ENCODE measurements around the gene CEP85L.

Gene CEP85L

DNA sequence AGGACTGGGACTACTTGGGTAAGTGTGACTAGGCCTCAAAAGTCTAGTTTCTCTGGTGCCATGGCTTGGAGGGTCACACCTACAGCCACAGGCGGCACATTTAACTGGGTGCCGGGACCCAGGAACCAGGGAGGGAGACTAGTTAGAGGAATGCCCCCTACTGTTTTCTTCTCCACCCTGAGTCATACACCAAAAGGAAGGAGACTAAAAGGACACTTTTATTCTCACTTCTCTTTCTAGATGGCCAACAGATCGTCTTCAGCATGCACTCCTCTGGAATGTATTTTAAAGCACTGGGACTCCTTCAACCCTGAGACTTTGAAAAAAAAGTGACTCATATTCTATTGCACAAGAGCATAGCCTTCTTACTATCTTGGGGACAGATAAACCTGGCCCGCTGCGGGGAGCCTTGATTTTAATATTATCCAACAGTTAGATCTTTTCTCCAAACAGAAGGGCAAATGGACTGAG, 69.9 kb downstream of the CEP85L start:
- Histone ChIP-seq H3K9me3 (peaks cover 0 to 21% (median 11%) of the 10 kb centered on the region in 3 donors), H3K27me3 (no peaks in the 10 kb centered on the region), H3K4me3 (no peak overlapping the region), H3K4me1 (peaks cover 0 to 19% (median 8%) of the 10 kb centered on the region in 4 donors), H3K36me3 (peaks cover 0 to 14% (median 6%) of the 10 kb centered on the region in 3 donors), H3K27ac (peak overlapping the region in 1 of 2 donors; percentile 10)
- intact Hi-C loops (cut with DNase I; ENCODE audit: low total_unique reads): loop anchor here (10.0 kb wide), 1 partner anchor 607 kb away; no protein-coding TSS in a partner anchor
- TF ChIP-seq, protein P1, sequence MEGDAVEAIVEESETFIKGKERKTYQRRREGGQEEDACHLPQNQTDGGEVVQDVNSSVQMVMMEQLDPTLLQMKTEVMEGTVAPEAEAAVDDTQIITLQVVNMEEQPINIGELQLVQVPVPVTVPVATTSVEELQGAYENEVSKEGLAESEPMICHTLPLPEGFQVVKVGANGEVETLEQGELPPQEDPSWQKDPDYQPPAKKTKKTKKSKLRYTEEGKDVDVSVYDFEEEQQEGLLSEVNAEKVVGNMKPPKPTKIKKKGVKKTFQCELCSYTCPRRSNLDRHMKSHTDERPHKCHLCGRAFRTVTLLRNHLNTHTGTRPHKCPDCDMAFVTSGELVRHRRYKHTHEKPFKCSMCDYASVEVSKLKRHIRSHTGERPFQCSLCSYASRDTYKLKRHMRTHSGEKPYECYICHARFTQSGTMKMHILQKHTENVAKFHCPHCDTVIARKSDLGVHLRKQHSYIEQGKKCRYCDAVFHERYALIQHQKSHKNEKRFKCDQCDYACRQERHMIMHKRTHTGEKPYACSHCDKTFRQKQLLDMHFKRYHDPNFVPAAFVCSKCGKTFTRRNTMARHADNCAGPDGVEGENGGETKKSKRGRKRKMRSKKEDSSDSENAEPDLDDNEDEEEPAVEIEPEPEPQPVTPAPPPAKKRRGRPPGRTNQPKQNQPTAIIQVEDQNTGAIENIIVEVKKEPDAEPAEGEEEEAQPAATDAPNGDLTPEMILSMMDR (IDR thresholded peaks at IDR 0.05): no peak
- peak in 1 of 2 donors; percentile 29 for DNase-seq

DNA sequence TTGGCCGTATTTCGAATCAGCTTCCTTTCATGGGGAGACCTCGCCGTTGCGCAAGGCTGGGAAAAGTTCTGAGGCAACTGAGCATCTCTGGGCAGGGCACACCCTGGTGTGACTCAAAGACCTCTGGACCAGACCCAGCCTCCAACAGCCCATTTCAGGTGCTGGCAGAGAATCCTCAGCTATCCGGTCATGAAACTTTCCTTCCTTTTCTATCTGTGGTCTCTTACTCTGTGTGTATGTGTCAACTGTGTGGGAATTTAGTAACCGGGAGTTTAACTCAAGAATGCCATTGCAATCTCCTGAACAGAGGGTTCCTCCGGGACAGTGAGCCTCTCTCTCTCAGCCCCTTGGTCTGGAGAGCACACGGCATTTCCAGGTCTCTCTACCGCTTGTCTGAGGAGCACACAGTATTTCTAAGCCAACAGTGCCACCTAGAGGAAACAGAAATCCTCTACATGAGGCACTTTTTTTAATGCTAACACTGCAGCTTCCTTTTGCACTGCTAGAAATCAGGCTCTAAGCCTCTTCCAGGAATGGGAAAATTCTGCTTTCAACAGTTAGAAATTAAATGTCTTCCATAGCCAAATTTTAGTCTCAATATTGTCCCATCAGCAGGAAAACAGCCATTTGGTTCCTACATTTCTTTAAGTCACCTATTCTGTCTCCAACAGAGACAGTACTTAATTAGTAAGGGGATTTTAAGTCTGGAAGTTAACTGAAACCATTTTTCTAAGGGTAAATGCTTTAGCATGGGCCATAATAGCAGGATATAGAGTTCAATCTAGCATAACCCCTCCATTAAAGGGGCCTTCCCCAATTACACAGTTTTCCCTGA, 70.6 kb downstream of the CEP85L start:
- peak overlapping the region in 1 of 2 donors; percentile 10 for H3K27ac ChIP-seq
- intact Hi-C loops (cut with DNase I; ENCODE audit: low total_unique reads): loop anchor here (10.0 kb wide), 1 partner anchor 606 kb away; no protein-coding TSS in a partner anchor
- H3K4me3 ChIP-seq: no peak overlapping the region
- no peaks in the 10 kb centered on the region for H3K27me3 ChIP-seq
- TF ChIP-seq, protein P1 (IDR thresholded peaks at IDR 0.05): peak; percentile 67 to 90
- peak in 1 of 2 donors; percentile 41 for DNase-seq
- peaks cover 0 to 21% (median 11%) of the 10 kb centered on the region in 3 donors for H3K9me3 ChIP-seq
- H3K36me3 ChIP-seq: peaks cover 0 to 14% (median 6%) of the 10 kb centered on the region in 3 donors
- peaks cover 0 to 19% (median 6%) of the 10 kb centered on the region in 4 donors for H3K4me1 ChIP-seq

DNA sequence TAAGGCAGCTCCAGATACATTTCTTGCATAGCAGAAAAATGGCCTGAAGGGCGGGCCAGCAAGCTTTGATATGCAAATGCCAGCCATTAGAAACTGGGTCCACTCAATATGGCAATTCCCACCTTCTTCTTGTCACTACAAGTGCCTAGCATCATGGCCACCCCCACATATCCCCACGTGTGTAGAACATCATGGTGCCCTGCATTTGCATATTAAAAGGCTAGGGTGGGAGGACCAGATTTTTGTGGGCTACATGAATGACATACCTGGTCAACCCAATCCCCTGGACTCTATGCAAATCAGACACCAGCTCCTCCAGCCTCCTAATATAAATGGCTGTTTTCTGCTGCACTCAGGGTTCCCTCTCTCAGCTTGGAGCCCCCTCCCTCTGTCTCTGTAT, 71.6 kb downstream of the CEP85L start:
- peaks cover 3 to 26% (median 13%) of the 10 kb centered on the region in 3 donors for H3K9me3 ChIP-seq
- no peak overlapping the region for H3K4me3 ChIP-seq
- H3K27ac ChIP-seq: no peak overlapping the region
- H3K27me3 ChIP-seq: no peaks in the 10 kb centered on the region
- DNase-seq: no peak
- TF ChIP-seq, protein P1 (IDR thresholded peaks at IDR 0.05): no peak
- H3K4me1 ChIP-seq: peaks cover 0 to 19% (median 6%) of the 10 kb centered on the region in 4 donors
- H3K36me3 ChIP-seq: peaks cover 2 to 24% (median 10%) of the 10 kb centered on the region in 3 donors
- intact Hi-C loops (cut with DNase I; ENCODE audit: low total_unique reads): loop anchor here (10.0 kb wide), 1 partner anchor 605 kb away; no protein-coding TSS in a partner anchor

DNA sequence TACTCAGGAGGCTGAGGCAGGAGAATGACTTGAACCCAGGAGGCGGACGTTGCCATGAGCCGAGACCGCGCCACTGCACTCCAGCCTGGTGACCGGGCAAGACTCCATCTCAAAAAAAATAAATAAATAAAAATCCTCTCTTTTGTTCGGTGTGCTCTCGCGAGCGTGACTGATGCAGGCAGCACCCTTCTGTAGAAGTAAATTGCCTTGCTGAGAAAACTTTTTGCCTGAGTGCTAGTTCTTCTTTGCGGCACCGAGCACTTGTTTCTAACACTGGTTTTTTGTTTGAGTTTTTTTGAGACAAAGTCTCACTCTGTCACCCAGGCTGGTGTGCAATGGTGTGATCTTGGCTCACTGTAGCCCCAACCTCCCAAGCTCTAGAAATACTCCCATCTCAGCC, 72.8 kb downstream of the CEP85L start:
- no peak overlapping the region for H3K27ac ChIP-seq
- no peak for DNase-seq
- H3K9me3 ChIP-seq: peaks cover 10 to 38% (median 24%) of the 10 kb centered on the region in 3 donors
- H3K4me1 ChIP-seq: peaks cover 0 to 19% (median 6%) of the 10 kb centered on the region in 4 donors
- H3K36me3 ChIP-seq: peaks cover 8 to 36% (median 20%) of the 10 kb centered on the region in 3 donors
- no peaks in the 10 kb centered on the region for H3K27me3 ChIP-seq
- TF ChIP-seq, protein P1 (IDR thresholded peaks at IDR 0.05): no peak
- no peak overlapping the region for H3K4me3 ChIP-seq
- intact Hi-C loops (cut with DNase I; ENCODE audit: low total_unique reads): no loop called here

GRCh38 chr6:118577972-118578371, 73.4 kb downstream of the CEP85L start:
- no peak for DNase-seq
- Histone ChIP-seq H3K27ac (no peak overlapping the region), H3K9me3 (peaks cover 10 to 40% (median 24%) of the 10 kb centered on the region in 3 donors), H3K4me1 (peaks cover 0 to 19% (median 6%) of the 10 kb centered on the region in 4 donors), H3K4me3 (no peak overlapping the region), H3K36me3 (peaks cover 8 to 36% (median 21%) of the 10 kb centered on the region in 3 donors), H3K27me3 (no peaks in the 10 kb centered on the region)
- TF ChIP-seq, protein P1 (IDR thresholded peaks at IDR 0.05): no peak
- intact Hi-C loops (cut with DNase I; ENCODE audit: low total_unique reads): no loop called here
